SK-N-SH treated with all-trans-retinoic acid at 6 μM for 48 hours (cell line): ENCODE data around the gene MORF4L1.

Experiments
- ATAC-seq: fragments of 200-7000 bp; cut with Tn5 transposase; 3 replicates; pipeline ENCODE4 v1.9.1; 2020; ENCODE audit warnings: mild to moderate bottlenecking, moderate library complexity
- ARNTL ChIP-seq: fragments of 450-650 bp; formaldehyde crosslinking; IDR thresholded peaks from 2 replicates; pipeline ENCODE4 v1.5.0; 2020; ENCODE audit warnings: low read depth, mild to moderate bottlenecking, moderate library complexity, borderline replicate concordance
- BACH2 ChIP-seq: fragments of 250-450 bp; sonication (Bioruptor Pico); IDR thresholded peaks from 2 replicates; pipeline ENCODE4 v1.9.0; 2021; ENCODE audit warnings: mild to moderate bottlenecking, borderline replicate concordance
- CREB5 ChIP-seq: fragments of 250-450 bp; sonication (Bioruptor Pico); IDR thresholded peaks from 2 replicates; pipeline ENCODE4 v1.5.1; 2020; ENCODE audit warnings: low read depth, mild to moderate bottlenecking, moderate library complexity
- CSDC2 ChIP-seq: fragments of 250-450 bp; sonication (Bioruptor Pico); IDR thresholded peaks from 2 replicates; pipeline ENCODE4 v1.5.0; 2020; ENCODE audit warnings: mild to moderate bottlenecking, moderate library complexity
- CSRNP3 ChIP-seq: fragments of 250-450 bp; sonication (Bioruptor Pico); IDR thresholded peaks from 2 replicates; pipeline ENCODE4 v1.5.1; 2021; ENCODE audit warnings: mild to moderate bottlenecking, moderate library complexity
- ESRRG ChIP-seq: fragments of 250-450 bp; sonication (Bioruptor Pico); IDR thresholded peaks from 2 replicates; pipeline ENCODE4 v1.6.1; 2021; ENCODE audit warnings: mild to moderate bottlenecking
- GLIS3 ChIP-seq: fragments of 250-450 bp; sonication (Bioruptor Pico); IDR thresholded peaks from 2 replicates; pipeline ENCODE4 v1.5.0; 2020; ENCODE audit warnings: mild to moderate bottlenecking, moderate library complexity
- ISL1 ChIP-seq: fragments of 250-450 bp; sonication (Bioruptor Pico); IDR thresholded peaks from 2 replicates; pipeline ENCODE4 v2.1.2; 2022; ENCODE audit warnings: mild to moderate bottlenecking, moderate library complexity
- OSR1 ChIP-seq: fragments of 250-450 bp; sonication (Bioruptor Pico); IDR thresholded peaks from 2 replicates; pipeline ENCODE4 v1.8.0; 2022; ENCODE audit warnings: moderate library complexity, mild to moderate bottlenecking, inconsistent platforms
- PATZ1 ChIP-seq: fragments of 250-450 bp; sonication (Bioruptor Pico); IDR thresholded peaks from 2 replicates; pipeline ENCODE4 v1.8.0; 2020; ENCODE audit warnings: mild to moderate bottlenecking, moderate library complexity, borderline replicate concordance
- POU6F1 ChIP-seq: fragments of 250-450 bp; sonication (Bioruptor Pico); IDR thresholded peaks from 2 replicates; pipeline ENCODE4 v1.8.0; 2021; ENCODE audit warnings: low read depth, mild to moderate bottlenecking, moderate library complexity, borderline replicate concordance
- PPARA ChIP-seq: fragments of 250-450 bp; sonication (Bioruptor Pico); IDR thresholded peaks from 2 replicates; pipeline ENCODE4 v1.5.0; 2020; ENCODE audit warnings: mild to moderate bottlenecking, borderline replicate concordance
- RARB ChIP-seq: fragments of 250-450 bp; sonication (Bioruptor Pico); IDR thresholded peaks from 2 replicates; pipeline ENCODE4 v1.8.0; 2021; ENCODE audit warnings: mild to moderate bottlenecking, moderate library complexity
- SNAI2 ChIP-seq: fragments of 250-450 bp; sonication (Bioruptor Pico); IDR thresholded peaks from 2 replicates; pipeline ENCODE4 v1.5.0; 2020; ENCODE audit warnings: mild to moderate bottlenecking, moderate library complexity
- TCF4 ChIP-seq: fragments of 250-450 bp; sonication (Bioruptor Pico); IDR thresholded peaks from 2 replicates; pipeline ENCODE4 v1.8.0; 2021; ENCODE audit warnings: mild to moderate bottlenecking, moderate library complexity, borderline replicate concordance
- TOX ChIP-seq: fragments of 250-450 bp; sonication (Bioruptor Pico); IDR thresholded peaks from 2 replicates; pipeline ENCODE4 v1.8.0; 2021; ENCODE audit warnings: mild to moderate bottlenecking, moderate library complexity, borderline replicate concordance
- TSHZ2 ChIP-seq: fragments of 250-450 bp; sonication (Bioruptor Pico); IDR thresholded peaks from 2 replicates; pipeline ENCODE4 v1.5.0; 2020; ENCODE audit warnings: mild to moderate bottlenecking, moderate library complexity
- ZC3H10 ChIP-seq: fragments of 250-450 bp; sonication (Bioruptor Pico); IDR thresholded peaks from 2 replicates; pipeline ENCODE4 v1.5.1; 2021; ENCODE audit warnings: mild to moderate bottlenecking, moderate library complexity
- ZFP3 ChIP-seq: fragments of 250-450 bp; sonication (Bioruptor Pico); IDR thresholded peaks from 2 replicates; pipeline ENCODE4 v1.5.0; 2020; ENCODE audit warnings: mild to moderate bottlenecking, moderate library complexity
- ZFP30 ChIP-seq: fragments of 450-650 bp; formaldehyde crosslinking; IDR thresholded peaks from 2 replicates; pipeline ENCODE4 v1.5.0; 2022; ENCODE audit warnings: mild to moderate bottlenecking, moderate library complexity
- ZNF565 ChIP-seq: fragments of 450-650 bp; formaldehyde crosslinking; conservative IDR thresholded peaks from 2 replicates; pipeline ENCODE4 v1.5.0; 2020; ENCODE audit warnings: low read depth, mild to moderate bottlenecking, moderate library complexity
- ZNF70 ChIP-seq: fragments of 450-650 bp; formaldehyde crosslinking; IDR thresholded peaks from 2 replicates; pipeline ENCODE4 v1.5.0; 2020; ENCODE audit warnings: mild to moderate bottlenecking, moderate library complexity
- ZNF8 ChIP-seq: fragments of 450-650 bp; formaldehyde crosslinking; IDR thresholded peaks from 2 replicates; pipeline ENCODE4 v1.5.0; 2020; ENCODE audit warnings: mild to moderate bottlenecking, moderate library complexity

MORF4L1 gene

GRCh38 chr15:78929536-78930264 lies 57.0 kb downstream of the MORF4L1 start:
- no peak for ATAC-seq
- TF ChIP-seq ZC3H10 (CRISPR knock-in tag) (no peak), OSR1 (CRISPR knock-in tag) (no peak), TOX (no peak), PPARA (CRISPR knock-in tag) (no peak), ARNTL (CRISPR knock-in tag) (no peak), TCF4 (CRISPR knock-in tag) (no peak), BACH2 (CRISPR knock-in tag) (no peak), RARB (CRISPR knock-in tag) (no peak), POU6F1 (CRISPR knock-in tag) (no peak), ISL1 (no peak), ZNF565 (no peak), GLIS3 (no peak), TSHZ2 (no peak), ZFP3 (no peak)

GRCh38 chr15:78930577-78931388 lies 58.1 kb downstream of the MORF4L1 start:
- TF ChIP-seq PPARA (CRISPR knock-in tag) (0 out of 2 replicates have a peak, but pooled peaks have one; percentile 75), ESRRG (CRISPR knock-in tag) (peak; percentile 73; the same call in 1 of the 2 replicates), OSR1 (CRISPR knock-in tag) (no peak), ZFP3 (peak; percentile 83; the same call in 1 of the 2 replicates), ZFP30 (CRISPR knock-in tag) (no peak), GLIS3 (peak; percentile 82; the same call in 1 of the 2 replicates), ISL1 (peak; percentile 65), TCF4 (CRISPR knock-in tag) (peak; percentile 51; the same call in 1 of the 2 replicates), PATZ1 (no peak), CREB5 (CRISPR knock-in tag) (0 out of 2 replicates have a peak, but pooled peaks have one; percentile 31), CSRNP3 (CRISPR knock-in tag) (no peak), CSDC2 (CRISPR knock-in tag) (peak; percentile 63; the same call in 1 of the 2 replicates), ARNTL (CRISPR knock-in tag) (no peak), RARB (CRISPR knock-in tag) (peak; percentile 30; the same call in 1 of the 2 replicates), ZNF8 (CRISPR knock-in tag) (peak; percentile 10; the same call in 1 of the 2 replicates), ZNF565 (0 out of 2 replicates have a peak, but pooled peaks have one; percentile 21), TSHZ2 (peak; percentile 94), ZC3H10 (CRISPR knock-in tag) (no peak), SNAI2 (CRISPR knock-in tag) (peak; percentile 90), ZNF70 (CRISPR knock-in tag) (0 out of 2 replicates have a peak, but pooled peaks have one; percentile 25)
- peak; percentile 84 for ATAC-seq
